K562 (cell line): Measurements from ENCODE around the gene AANAT. TPM values are rescaled to one million over a fixed set of nuclear protein-coding genes. Genes with fewer than 3 reads are reported as not detected.

Source experiments
- ATAC-seq: fragments of 200-7000 bp; cut with Tn5 transposase; 3 replicates; pipeline ENCODE4 v1.9.1; 2020; ENCODE audit warnings: moderate library complexity
- BruUV-seq: library from RNA; stranded (reverse); fragments of 400-500 nt; replicated peaks from 2 replicates; lab custom pipeline; 2021; lab: Mats Ljungman, UMichigan
- CTCF ChIA-PET: fragments of 300-600 bp; formaldehyde crosslinking; extraction: SDS; loops from one replicate; lab custom pipeline; 2021; ENCODE audit warnings: low intra/inter-chr PET ratio; lab: Yijun Ruan, JAX
- POLR2A ChIA-PET: fragments of 300-600, 350-650 bp; sonication (Branson Sonifier 250); formaldehyde crosslinking; extraction: SDS; loops from one replicate; lab custom pipeline; 2021; ENCODE audit warnings: antibody characterized with exemption, inconsistent platforms; lab: Yijun Ruan, JAX
- DNase-seq, 4 experiments: peaks; one replicate each; pipeline versions ENCODE4 v3.0.0 to v3.0.0-alpha.2; 2011 to 2018; ENCODE audit warnings: low spot score in 3 of 4, mixed read lengths in 3 of 4; ENCODE audit errors: extremely low read depth in 1 of 4
- FAIRE-seq: peaks from 2 replicates; lab custom pipeline; 2011; peaks lifted over from hg19 to GRCh38; lab: Jason Lieb, UNC
- H2AFZ ChIP-seq: 2 replicates; pipeline ENCODE4 v1.6.0; 2011; ENCODE audit warnings: low read depth, low read length, control low read depth, inconsistent platforms
- H3K27ac ChIP-seq: fragments of 200-600 bp; 3 replicates; pipeline ENCODE4 v1.8.0; 2011; ENCODE audit warnings: low read depth, mild to moderate bottlenecking, control low read depth, inconsistent platforms, low read length, moderate library complexity, mixed read lengths; ENCODE audit errors: extremely low read depth
- H3K27me3 ChIP-seq, 2 experiments: fragments of 300-600 bp in 1 of 2; 2 replicates in 1 of 2; 3 replicates in 1 of 2; pipeline versions ENCODE4 v1.6.0 to v1.8.0; 2011; ENCODE audit warnings: inconsistent platforms in 2 of 2, low read length in 2 of 2, mild to moderate bottlenecking in 1 of 2, mixed read lengths in 1 of 2, moderate library complexity in 1 of 2; ENCODE audit not compliant: control insufficient read depth in 2 of 2, insufficient read depth in 2 of 2
- H3K36me3 ChIP-seq: fragments of 300-600 bp; 3 replicates; pipeline ENCODE4 v1.8.0; 2011; ENCODE audit warnings: mild to moderate bottlenecking, low read length, inconsistent platforms; ENCODE audit not compliant: control insufficient read depth, insufficient read depth
- H3K4me1 ChIP-seq, 2 experiments: fragments of 200-600 bp in 1 of 2; replicated peaks in 1 of 2; 2 replicates in 1 of 2; 3 replicates in 1 of 2; pipeline versions ENCODE4 v1.5.1 to v1.8.0; 2011; ENCODE audit warnings: inconsistent platforms in 2 of 2, low read length in 2 of 2, mild to moderate bottlenecking in 1 of 2, mixed read lengths in 1 of 2, moderate library complexity in 1 of 2; ENCODE audit not compliant: control insufficient read depth in 2 of 2, insufficient read depth in 2 of 2
- H3K4me2 ChIP-seq: 2 replicates; pipeline ENCODE4 v1.6.1; 2011; ENCODE audit warnings: low read length, control low read depth, inconsistent platforms, mixed read lengths; ENCODE audit not compliant: insufficient read depth
- H3K4me3 ChIP-seq: fragments of 200-600 bp; sonication (generic), shearing (Covaris generic); 2 replicates; pipeline ENCODE4 v1.5.1; 2016; ENCODE audit warnings: control low read depth, inconsistent platforms
- H3K79me2 ChIP-seq: fragments of 200-600 bp; 3 replicates; pipeline ENCODE4 v1.8.0; 2011; ENCODE audit warnings: low read length, inconsistent platforms; ENCODE audit not compliant: control insufficient read depth, insufficient read depth
- H3K9ac ChIP-seq, 2 experiments: 2 replicates each; pipeline versions ENCODE4 v1.6.0 to v1.6.1; 2011; ENCODE audit warnings: low read depth in 2 of 2, low read length in 2 of 2, control low read depth in 1 of 2, inconsistent platforms in 1 of 2, mild to moderate bottlenecking in 1 of 2, mixed read lengths in 1 of 2; ENCODE audit not compliant: insufficient read depth in 1 of 2
- H3K9me1 ChIP-seq: one replicate; pipeline ENCODE4 v1.6.0; 2011; ENCODE audit warnings: inconsistent platforms, mild to moderate bottlenecking, low read length, moderate library complexity; ENCODE audit not compliant: control insufficient read depth, insufficient read depth
- H3K9me3 ChIP-seq: replicated peaks from 2 replicates; pipeline ENCODE4 v1.5.1; 2011; ENCODE audit warnings: low read depth, low read length, inconsistent platforms; ENCODE audit not compliant: control insufficient read depth, insufficient read depth
- H4K20me1 ChIP-seq: replicated peaks from 2 replicates; pipeline ENCODE4 v1.6.1; 2011; ENCODE audit warnings: low read length, inconsistent platforms, mixed read lengths; ENCODE audit not compliant: control insufficient read depth, insufficient read depth
- CBFA2T3 ChIP-seq: fragments of 450-650 bp; IDR thresholded peaks from 2 replicates; pipeline ENCODE4 v1.6.1; 2017
- CHCHD3 ChIP-seq: fragments of 250-450 bp; sonication (Bioruptor Pico); IDR thresholded peaks from 2 replicates; pipeline ENCODE4 v2.1.2; 2022; ENCODE audit warnings: mild to moderate bottlenecking
- COPS2 ChIP-seq: fragments of 450-650 bp; conservative IDR thresholded peaks from 2 replicates; pipeline ENCODE4 v1.6.1; 2016; ENCODE audit warnings: mild to moderate bottlenecking, moderate library complexity
- CREM ChIP-seq: IDR thresholded peaks from 2 replicates; pipeline ENCODE4 v1.6.1; 2014; ENCODE audit warnings: antibody characterized with exemption, low read depth
- DACH1 ChIP-seq: fragments of 450-650 bp; IDR thresholded peaks from 2 replicates; pipeline ENCODE4 v1.6.1; 2018; ENCODE audit not compliant: partially characterized antibody
- HDAC1 ChIP-seq, 2 experiments: fragments of 450-650 bp; IDR thresholded peaks; 2 replicates each; pipeline ENCODE4 v1.6.1; 2016 to 2017; ENCODE audit warnings: inconsistent platforms in 1 of 2, mild to moderate bottlenecking in 1 of 2, moderate library complexity in 1 of 2
- HDAC8 ChIP-seq: fragments of 450-650 bp; IDR thresholded peaks from 2 replicates; pipeline ENCODE4 v1.6.1; 2016; ENCODE audit warnings: mild to moderate bottlenecking, missing genetic modification characterization, moderate library complexity, missing compliant biosample characterization
- HES1 ChIP-seq: fragments of 450-650 bp; IDR thresholded peaks from 2 replicates; pipeline ENCODE4 v1.6.1; 2016; ENCODE audit warnings: low read depth, mild to moderate bottlenecking, moderate library complexity
- HSF4 ChIP-seq: fragments of 250-450 bp; sonication (Bioruptor Pico); IDR thresholded peaks from 2 replicates; pipeline ENCODE4 v2.1.2; 2022; ENCODE audit warnings: mild to moderate bottlenecking, moderate library complexity, borderline replicate concordance
- MITF ChIP-seq: IDR thresholded peaks from 2 replicates; pipeline ENCODE4 v1.6.1; 2014; ENCODE audit warnings: antibody characterized with exemption
- MXI1 ChIP-seq: IDR thresholded peaks from 2 replicates; pipeline ENCODE4 v1.6.1; 2011; ENCODE audit warnings: low read depth, mild to moderate bottlenecking, improper control_type of control experiment, low read length
- NEUROD1 ChIP-seq: fragments of 150-350 bp; IDR thresholded peaks from 2 replicates; pipeline ENCODE4 v1.6.1; 2014; ENCODE audit warnings: borderline replicate concordance, low read length, low read depth; ENCODE audit not compliant: partially characterized antibody
- PURB ChIP-seq: sonication (generic); formaldehyde crosslinking; IDR thresholded peaks from 2 replicates; pipeline ENCODE4 v1.9.0; 2021; ENCODE audit warnings: low read depth, mild to moderate bottlenecking, missing genetic modification reagents
- TCF15 ChIP-seq: fragments of 250-450 bp; sonication (Bioruptor Pico); IDR thresholded peaks from 2 replicates; pipeline ENCODE4 v1.8.0; 2022; ENCODE audit warnings: moderate library complexity, mild to moderate bottlenecking, inconsistent platforms
- ZBTB2 ChIP-seq: fragments of 450-650 bp; IDR thresholded peaks from 2 replicates; pipeline ENCODE4 v1.6.1; 2016; ENCODE audit warnings: antibody characterized with exemption
- ZNF398 ChIP-seq: fragments of 250-450 bp; sonication (Bioruptor Pico); IDR thresholded peaks from 2 replicates; pipeline ENCODE4 v1.8.0; 2021; ENCODE audit warnings: moderate library complexity, mild to moderate bottlenecking, inconsistent platforms
- ZNF584 ChIP-seq: fragments of 200-800 bp; sonication (Bioruptor generic); IDR thresholded peaks from 2 replicates; pipeline ENCODE4 v1.6.1; 2016; ENCODE audit warnings: low read depth, mild to moderate bottlenecking, missing genetic modification characterization, missing compliant biosample characterization
- WGBS: fragments of 100-300 bp; shearing (Covaris generic); methylation state at CpG from one replicate; pipeline ENCODE4 v1.1.6; 2016; ENCODE audit warnings: low coverage, mixed read lengths; ENCODE audit not compliant: insufficient coverage; ENCODE audit errors: missing lambda C conversion rate; 5-methylcytosine and 5-hydroxymethylcytosine counted together
- in situ Hi-C: fragments of 300-500 bp; cut with MboI; formaldehyde crosslinking; loops from 4 replicates; pipeline ENCODE4 v1.15.0; 2018; ENCODE audit warnings: inconsistent platforms, mixed read lengths
- intact Hi-C: fragments of 100-400 bp; cut with micrococcal nuclease; formaldehyde crosslinking; loops from 2 replicates; pipeline ENCODE4 v1.14.2; 2022
- polyA plus RNA-seq, 8 experiments: library from polyadenylated mRNA; depleted of rRNA in 4 of 8; stranded (reverse) in 5 of 8; unstranded in 3 of 8; fragments of >200 nt; fragmentation: Nextera tagmentation in 2 of 8; fragmentation: Illumina TruSeq in 1 of 8; extraction: Ambion mirVana in 2 of 8; extraction: Trizol in 1 of 8; gene quantifications; 2 replicates each; pipeline versions ENCODE4 v1.2.1 to v1.2.3, GENCODE V29; 2011 to 2014; ENCODE audit warnings: inconsistent platforms in 1 of 8, missing spikeins in 1 of 8
- total RNA-seq, 7 experiments: library from RNA; depleted of rRNA in 6 of 7; stranded (reverse); fragments of >200 nt in 6 of 7; fragmentation: Illumina TruSeq in 2 of 7; extraction: Trizol in 2 of 7; gene quantifications; 2 replicates each; pipeline versions ENCODE4 v1.2.1 to v1.2.3, GENCODE V29; 2011 to 2021; ENCODE audit warnings: low replicate concordance in 1 of 7

The AANAT gene
- total and polyA plus RNA-seq, 9 of the 15 experiments (the other 6 are each of a cell fraction or from before 2014, with no cell fraction given), result not detected

GRCh38 chr17:76495663-76496400 lies 28.4 kb downstream of the AANAT start:
- no peak overlapping the region for H3K4me2 ChIP-seq
- 34% methylated on average over 16 of the region's 16 CpGs for WGBS
- ATAC-seq, result no peak
- H3K9ac ChIP-seq, result peak overlapping the region in 1 of 2 experiments; percentile 4; a peak in 1 of 4 replicates
- H3K4me3 ChIP-seq, result no peak overlapping the region
- H4K20me1 ChIP-seq, result peaks cover 10% of the 10 kb centered on the region; the same call in 1 of the 2 replicates
- H3K79me2 ChIP-seq, result no peaks in the 10 kb centered on the region
- BruUV-seq, result no TSS peak
- peaks cover 0 to 10% of the 10 kb centered on the region in 2 experiments; a peak in 2 of 5 replicates for H3K27me3 ChIP-seq
- no peak overlapping the region for H2AFZ ChIP-seq
- no peak overlapping the region for H3K27ac ChIP-seq
- in situ Hi-C loops, result no loop called here
- intact Hi-C loops, result no loop called here
- no peaks in the 10 kb centered on the region for H3K9me3 ChIP-seq
- peaks cover 4% of the 10 kb centered on the region for H3K9me1 ChIP-seq
- H3K4me1 ChIP-seq, result peaks cover 11 to 51% of the 10 kb centered on the region in 2 experiments; a peak in 4 of 5 replicates
- DNase-seq, result no peak
- FAIRE-seq, result no peak
- H3K36me3 ChIP-seq, result no peaks in the 10 kb centered on the region
- ChIA-PET CTCF (no interaction called here), POLR2A (interaction anchor here (0.6 to 0.8 kb wide), 2 partner anchors 10 to 62 kb away, joined by 3 to 4 read pairs; no protein-coding TSS in a partner anchor)
- TF ChIP-seq HDAC1 (IDR thresholded peaks at IDR 0.05), result no peak
- no peak for TF ChIP-seq ZNF398 (CRISPR knock-in tag)
- TF ChIP-seq MITF, result no peak
- TF ChIP-seq CBFA2T3, result no peak
- TF ChIP-seq ZNF584 (CRISPR knock-in tag), result no peak
- TF ChIP-seq HDAC8 (tag), result no peak
- no peak for TF ChIP-seq CREM
- TF ChIP-seq MXI1, result no peak
- no peak for TF ChIP-seq NEUROD1
- TF ChIP-seq HES1, result no peak
- TF ChIP-seq DACH1, result no peak
- no peak for TF ChIP-seq PURB (CRISPR knock-in tag)
- no peak for TF ChIP-seq COPS2
- TF ChIP-seq TCF15 (CRISPR knock-in tag), result no peak
- no peak for TF ChIP-seq HSF4 (CRISPR knock-in tag)
- no peak for TF ChIP-seq ZBTB2
- no peak for TF ChIP-seq CHCHD3 (CRISPR knock-in tag)
